Kidney epithelial cell (primary cell): ENCODE measurements around the gene OMP. TPM values are rescaled to one million over a fixed set of nuclear protein-coding genes. Genes with fewer than 3 reads are reported as not detected.

ENCODE experiments used
- DNase-seq: peaks from one replicate; pipeline ENCODE4 v3.0.0-alpha.2; 2010; ENCODE audit warnings: low read depth
- H3K27me3 ChIP-seq: 2 replicates; pipeline ENCODE4 v1.6.0; 2011; ENCODE audit warnings: low read length; ENCODE audit not compliant: control insufficient read depth, insufficient read depth
- H3K36me3 ChIP-seq: 2 replicates; pipeline ENCODE4 v1.5.1; 2011; ENCODE audit warnings: low read length; ENCODE audit not compliant: control insufficient read depth, insufficient read depth
- H3K4me3 ChIP-seq: 2 replicates; pipeline ENCODE4 v1.5.1; 2011; ENCODE audit warnings: low read depth, mild to moderate bottlenecking, control low read depth, low read length
- total RNA-seq: library from RNA; depleted of rRNA; stranded (reverse); fragments of >200 nt; gene quantifications from 2 replicates; pipeline ENCODE4 v1.2.3, GENCODE V29; 2015
- TF ChIP-seq, protein P1 (sequence below): IDR thresholded peaks from 2 replicates; pipeline ENCODE4 v1.5.1; 2011; ENCODE audit warnings: mild to moderate bottlenecking, moderate library complexity, low read length, control low read depth, inconsistent platforms; ENCODE audit not compliant: insufficient read depth, poor library complexity, severe bottlenecking

Gene OMP
- total RNA-seq, 1 donor from 2014 or later: not detected

DNA sequence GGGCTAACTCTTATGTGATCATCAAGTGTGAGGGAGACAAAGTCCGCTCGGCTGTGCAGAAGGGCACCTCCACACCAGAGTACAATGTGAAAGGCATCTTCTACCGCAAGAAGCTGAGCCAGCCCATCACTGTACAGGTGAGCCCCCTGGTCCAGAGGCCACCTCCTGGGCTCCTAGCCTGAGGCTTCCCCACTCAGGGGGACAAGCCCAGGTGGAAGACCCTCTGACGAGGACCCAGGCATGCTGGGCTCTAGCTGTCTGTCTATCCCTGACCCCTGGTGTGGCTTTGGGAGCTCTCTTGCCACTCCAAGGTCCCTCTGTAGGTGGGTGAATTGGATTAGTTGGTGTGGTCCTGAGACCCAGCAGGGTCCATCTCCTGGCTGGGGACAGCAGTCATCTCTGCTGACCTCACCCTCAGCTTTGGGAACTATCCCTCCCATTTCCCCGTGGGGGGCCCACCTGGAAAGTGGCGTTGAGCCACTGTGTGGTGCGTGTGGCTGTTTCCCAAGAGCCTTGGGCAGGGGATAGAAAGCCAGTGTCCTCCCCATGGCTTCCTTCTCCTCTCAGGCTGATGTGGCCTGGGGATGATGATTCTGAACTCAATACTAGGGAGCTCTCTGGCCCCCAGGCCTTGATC, 20.1 kb downstream of the OMP start:
- Histone ChIP-seq H3K36me3 (no peaks in the 10 kb centered on the region), H3K4me3 (no peak overlapping the region), H3K27me3 (no peaks in the 10 kb centered on the region)
- DNase-seq: no peak
- TF ChIP-seq, protein P1, sequence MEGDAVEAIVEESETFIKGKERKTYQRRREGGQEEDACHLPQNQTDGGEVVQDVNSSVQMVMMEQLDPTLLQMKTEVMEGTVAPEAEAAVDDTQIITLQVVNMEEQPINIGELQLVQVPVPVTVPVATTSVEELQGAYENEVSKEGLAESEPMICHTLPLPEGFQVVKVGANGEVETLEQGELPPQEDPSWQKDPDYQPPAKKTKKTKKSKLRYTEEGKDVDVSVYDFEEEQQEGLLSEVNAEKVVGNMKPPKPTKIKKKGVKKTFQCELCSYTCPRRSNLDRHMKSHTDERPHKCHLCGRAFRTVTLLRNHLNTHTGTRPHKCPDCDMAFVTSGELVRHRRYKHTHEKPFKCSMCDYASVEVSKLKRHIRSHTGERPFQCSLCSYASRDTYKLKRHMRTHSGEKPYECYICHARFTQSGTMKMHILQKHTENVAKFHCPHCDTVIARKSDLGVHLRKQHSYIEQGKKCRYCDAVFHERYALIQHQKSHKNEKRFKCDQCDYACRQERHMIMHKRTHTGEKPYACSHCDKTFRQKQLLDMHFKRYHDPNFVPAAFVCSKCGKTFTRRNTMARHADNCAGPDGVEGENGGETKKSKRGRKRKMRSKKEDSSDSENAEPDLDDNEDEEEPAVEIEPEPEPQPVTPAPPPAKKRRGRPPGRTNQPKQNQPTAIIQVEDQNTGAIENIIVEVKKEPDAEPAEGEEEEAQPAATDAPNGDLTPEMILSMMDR: no peak

DNA sequence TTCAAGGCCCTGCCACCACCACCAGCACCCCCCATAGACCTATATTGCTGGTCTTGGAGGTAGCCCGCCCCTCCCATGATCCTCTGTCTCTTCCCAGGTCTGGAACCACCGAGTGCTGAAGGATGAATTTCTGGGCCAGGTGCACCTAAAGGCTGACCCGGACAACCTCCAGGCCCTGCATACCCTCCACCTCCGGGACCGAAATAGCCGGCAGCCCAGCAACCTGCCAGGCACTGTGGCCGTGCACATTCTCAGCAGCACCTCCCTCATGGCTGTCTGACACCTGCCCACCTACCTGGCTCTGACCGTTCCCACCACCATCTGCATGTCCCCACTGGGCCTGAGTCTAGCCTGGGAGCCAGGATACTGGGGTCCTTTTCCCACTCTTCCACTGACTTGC, 21.0 kb downstream of the OMP start:
- Histone ChIP-seq H3K36me3 (no peaks in the 10 kb centered on the region), H3K27me3 (peaks cover 2% of the 10 kb centered on the region), H3K4me3 (no peak overlapping the region)
- TF ChIP-seq, protein P1: no peak
- no peak for DNase-seq

DNA sequence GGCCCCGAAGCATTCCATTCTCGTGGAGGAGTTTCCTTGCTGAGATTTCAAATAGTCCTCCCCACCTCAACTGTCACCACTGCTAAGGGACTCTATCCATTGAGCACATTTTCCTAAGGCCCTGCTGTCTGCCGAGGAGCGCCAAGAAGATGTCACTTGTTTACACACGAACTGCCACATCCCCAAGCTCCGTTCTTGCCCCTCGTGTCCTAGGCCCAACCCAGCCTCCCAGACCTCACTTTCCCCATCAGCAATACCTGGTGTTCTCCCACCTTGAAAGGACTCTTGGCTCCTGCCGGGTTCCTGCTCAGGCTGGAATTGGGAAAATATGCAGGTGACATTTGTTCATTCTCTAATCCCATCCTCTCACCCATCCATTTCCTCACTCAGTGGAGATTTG, 21.4 kb downstream of the OMP start:
- DNase-seq: no peak
- TF ChIP-seq, protein P1: no peak
- Histone ChIP-seq H3K4me3 (no peak overlapping the region), H3K36me3 (no peaks in the 10 kb centered on the region), H3K27me3 (peaks cover 2% of the 10 kb centered on the region)

- TF ChIP-seq, protein P1: no peak
- Histone ChIP-seq H3K27me3 (peaks cover 2% of the 10 kb centered on the region), H3K36me3 (no peaks in the 10 kb centered on the region), H3K4me3 (no peak overlapping the region)
- no peak for DNase-seq
These were observed 21.8 kb downstream of the OMP start for GRCh38 chr11:77124488-77124887.

- Histone ChIP-seq H3K36me3 (no peaks in the 10 kb centered on the region), H3K4me3 (no peak overlapping the region), H3K27me3 (peaks cover 2% of the 10 kb centered on the region)
- TF ChIP-seq, protein P1: no peak
- no peak for DNase-seq
These were observed 22.6 kb downstream of the OMP start for GRCh38 chr11:77125191-77125590.

DNA sequence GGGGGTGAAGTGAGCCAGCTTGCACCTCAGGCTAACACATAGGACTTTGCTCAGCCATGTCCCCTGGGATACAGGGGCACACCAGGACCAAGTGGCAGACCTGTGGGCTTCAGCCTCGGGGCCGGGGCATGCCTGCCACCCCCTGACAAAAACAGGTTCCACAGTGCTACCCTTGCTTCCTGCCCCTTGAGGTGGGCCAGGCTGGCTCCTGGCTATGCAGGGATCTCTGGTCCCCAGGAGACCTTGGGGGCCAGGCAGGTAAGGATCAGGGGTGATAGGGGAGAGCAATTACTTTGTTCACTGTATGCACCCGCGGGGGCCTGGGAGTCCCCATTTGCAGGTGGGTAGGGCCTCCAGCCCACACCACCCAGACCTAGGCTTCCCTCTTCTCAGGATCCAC, 23.1 kb downstream of the OMP start:
- Histone ChIP-seq H3K36me3 (no peaks in the 10 kb centered on the region), H3K27me3 (peaks cover 2% of the 10 kb centered on the region), H3K4me3 (no peak overlapping the region)
- TF ChIP-seq, protein P1: no peak
- no peak for DNase-seq
